ENCODE data around the gene TANK.

DNA sequence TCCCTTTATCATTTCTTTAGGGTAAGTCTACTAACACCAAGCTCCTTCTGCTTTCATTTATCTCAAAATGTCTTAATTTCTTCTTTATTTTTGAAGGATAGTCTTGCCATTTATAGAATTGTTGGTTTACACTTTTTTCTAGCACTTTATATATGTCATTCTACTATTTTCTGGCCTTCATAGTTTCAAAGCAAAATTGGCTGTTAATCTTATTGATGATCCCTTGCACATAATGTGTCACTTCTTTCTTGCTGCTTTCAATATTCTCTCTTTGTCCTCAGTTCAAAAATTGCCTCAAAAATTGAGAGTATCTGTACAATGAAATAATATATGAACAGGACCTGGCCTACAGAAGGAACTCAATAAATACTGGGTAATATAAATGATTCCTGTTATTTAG is 7.9 kb upstream of the TANK start:
- TF ChIP-seq POLR2AphosphoS5 (IDR thresholded peaks at IDR 0.05; ENCODE audit: low read depth): no peak
- no peak for TF ChIP-seq EZH2 (IDR thresholded peaks at IDR 0.05; ENCODE audit: low read depth, unreplicated experiment)
- TF ChIP-seq EZH2phosphoT487 (IDR thresholded peaks at IDR 0.05; ENCODE audit: unreplicated experiment): no peak
- TF ChIP-seq, protein P1, sequence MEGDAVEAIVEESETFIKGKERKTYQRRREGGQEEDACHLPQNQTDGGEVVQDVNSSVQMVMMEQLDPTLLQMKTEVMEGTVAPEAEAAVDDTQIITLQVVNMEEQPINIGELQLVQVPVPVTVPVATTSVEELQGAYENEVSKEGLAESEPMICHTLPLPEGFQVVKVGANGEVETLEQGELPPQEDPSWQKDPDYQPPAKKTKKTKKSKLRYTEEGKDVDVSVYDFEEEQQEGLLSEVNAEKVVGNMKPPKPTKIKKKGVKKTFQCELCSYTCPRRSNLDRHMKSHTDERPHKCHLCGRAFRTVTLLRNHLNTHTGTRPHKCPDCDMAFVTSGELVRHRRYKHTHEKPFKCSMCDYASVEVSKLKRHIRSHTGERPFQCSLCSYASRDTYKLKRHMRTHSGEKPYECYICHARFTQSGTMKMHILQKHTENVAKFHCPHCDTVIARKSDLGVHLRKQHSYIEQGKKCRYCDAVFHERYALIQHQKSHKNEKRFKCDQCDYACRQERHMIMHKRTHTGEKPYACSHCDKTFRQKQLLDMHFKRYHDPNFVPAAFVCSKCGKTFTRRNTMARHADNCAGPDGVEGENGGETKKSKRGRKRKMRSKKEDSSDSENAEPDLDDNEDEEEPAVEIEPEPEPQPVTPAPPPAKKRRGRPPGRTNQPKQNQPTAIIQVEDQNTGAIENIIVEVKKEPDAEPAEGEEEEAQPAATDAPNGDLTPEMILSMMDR (conservative IDR thresholded peaks at IDR 0.05; ENCODE audit: low read depth in 2 of 2): no peak
- TF ChIP-seq, protein P2, sequence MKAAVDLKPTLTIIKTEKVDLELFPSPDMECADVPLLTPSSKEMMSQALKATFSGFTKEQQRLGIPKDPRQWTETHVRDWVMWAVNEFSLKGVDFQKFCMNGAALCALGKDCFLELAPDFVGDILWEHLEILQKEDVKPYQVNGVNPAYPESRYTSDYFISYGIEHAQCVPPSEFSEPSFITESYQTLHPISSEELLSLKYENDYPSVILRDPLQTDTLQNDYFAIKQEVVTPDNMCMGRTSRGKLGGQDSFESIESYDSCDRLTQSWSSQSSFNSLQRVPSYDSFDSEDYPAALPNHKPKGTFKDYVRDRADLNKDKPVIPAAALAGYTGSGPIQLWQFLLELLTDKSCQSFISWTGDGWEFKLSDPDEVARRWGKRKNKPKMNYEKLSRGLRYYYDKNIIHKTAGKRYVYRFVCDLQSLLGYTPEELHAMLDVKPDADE (IDR thresholded peaks at IDR 0.05): no peak
- TF ChIP-seq STAT1 (IDR thresholded peaks at IDR 0.05; ENCODE audit: unreplicated experiment): no peak
- TF ChIP-seq ZNF331 (CRISPR knock-in tag; IDR thresholded peaks at IDR 0.05; ENCODE audit: low read depth): no peak
- no peak for TF ChIP-seq CREB1 (CRISPR knock-in tag; IDR thresholded peaks at IDR 0.05; ENCODE audit: low read depth)
- no peak for TF ChIP-seq NANOG (IDR thresholded peaks at IDR 0.05; ENCODE audit: borderline replicate concordance)
